RWPE2 (cell line): Measurements from ENCODE around the gene KCNT2.

Source experiments
- ATAC-seq: fragments of 200-7000 bp; cut with Tn5 transposase; 3 replicates; pipeline ENCODE4 v1.9.1; 2021; ENCODE audit warnings: low read depth
- DNase-seq: peaks from one replicate; pipeline ENCODE4 v3.0.0-alpha.2; 2020; ENCODE audit warnings: low spot score
- H3K27ac ChIP-seq: fragments of 450-650 bp; 2 replicates; pipeline ENCODE4 v1.5.1; 2017; ENCODE audit warnings: mild to moderate bottlenecking; ENCODE audit not compliant: poor library complexity, severe bottlenecking
- H3K27me3 ChIP-seq: fragments of 250-450 bp; sonication (Bioruptor Pico); 2 replicates; pipeline ENCODE4 v1.5.1; 2021; ENCODE audit warnings: mild to moderate bottlenecking, moderate library complexity; ENCODE audit not compliant: insufficient read depth, poor library complexity, severe bottlenecking
- H3K36me3 ChIP-seq: fragments of 250-450 bp; sonication (Bioruptor Pico); 2 replicates; pipeline ENCODE4 v1.5.1; 2020; ENCODE audit warnings: low read depth, mild to moderate bottlenecking, moderate library complexity
- H3K4me1 ChIP-seq: fragments of 250-450 bp; sonication (Bioruptor Pico); 2 replicates; pipeline ENCODE4 v1.5.1; 2021; ENCODE audit warnings: mild to moderate bottlenecking, moderate library complexity; ENCODE audit not compliant: insufficient read depth, poor library complexity, severe bottlenecking
- H3K4me3 ChIP-seq: fragments of 250-450 bp; sonication (Bioruptor Pico); 2 replicates; pipeline ENCODE4 v1.5.1; 2021; ENCODE audit warnings: mild to moderate bottlenecking, moderate library complexity; ENCODE audit not compliant: severe bottlenecking
- H3K9me3 ChIP-seq: fragments of 250-450 bp; sonication (Bioruptor Pico); 2 replicates; pipeline ENCODE4 v1.5.1; 2021; ENCODE audit warnings: mild to moderate bottlenecking, moderate library complexity; ENCODE audit not compliant: severe bottlenecking
- TF ChIP-seq, protein P1 (sequence below): fragments of 450-650 bp; IDR thresholded peaks from one replicate; pipeline ENCODE4 v1.5.1; 2017; ENCODE audit warnings: mild to moderate bottlenecking, moderate library complexity; ENCODE audit not compliant: poor library complexity, severe bottlenecking

Gene KCNT2

DNA sequence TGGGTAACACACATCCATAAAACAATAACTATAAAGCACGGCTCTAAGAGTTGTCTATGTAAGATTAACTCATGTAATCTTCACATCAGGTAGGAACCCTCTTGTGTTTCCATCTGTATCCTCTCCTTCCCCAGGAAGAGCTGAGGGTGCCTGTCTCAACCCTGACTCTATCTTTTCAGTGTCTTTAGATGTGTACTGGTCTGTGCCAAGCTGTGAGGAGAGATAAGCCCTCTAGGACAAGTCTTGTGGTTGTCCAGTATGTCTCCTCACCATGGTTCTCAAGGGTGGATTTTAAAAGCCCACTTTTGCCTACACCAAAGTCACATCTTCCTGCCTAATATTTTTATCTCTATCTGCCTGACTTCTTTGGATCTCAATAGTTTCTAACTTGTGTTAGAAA, 300.1 kb downstream of the KCNT2 start:
- H3K9me3 ChIP-seq, result no peaks in the 10 kb centered on the region
- TF ChIP-seq, protein P1, sequence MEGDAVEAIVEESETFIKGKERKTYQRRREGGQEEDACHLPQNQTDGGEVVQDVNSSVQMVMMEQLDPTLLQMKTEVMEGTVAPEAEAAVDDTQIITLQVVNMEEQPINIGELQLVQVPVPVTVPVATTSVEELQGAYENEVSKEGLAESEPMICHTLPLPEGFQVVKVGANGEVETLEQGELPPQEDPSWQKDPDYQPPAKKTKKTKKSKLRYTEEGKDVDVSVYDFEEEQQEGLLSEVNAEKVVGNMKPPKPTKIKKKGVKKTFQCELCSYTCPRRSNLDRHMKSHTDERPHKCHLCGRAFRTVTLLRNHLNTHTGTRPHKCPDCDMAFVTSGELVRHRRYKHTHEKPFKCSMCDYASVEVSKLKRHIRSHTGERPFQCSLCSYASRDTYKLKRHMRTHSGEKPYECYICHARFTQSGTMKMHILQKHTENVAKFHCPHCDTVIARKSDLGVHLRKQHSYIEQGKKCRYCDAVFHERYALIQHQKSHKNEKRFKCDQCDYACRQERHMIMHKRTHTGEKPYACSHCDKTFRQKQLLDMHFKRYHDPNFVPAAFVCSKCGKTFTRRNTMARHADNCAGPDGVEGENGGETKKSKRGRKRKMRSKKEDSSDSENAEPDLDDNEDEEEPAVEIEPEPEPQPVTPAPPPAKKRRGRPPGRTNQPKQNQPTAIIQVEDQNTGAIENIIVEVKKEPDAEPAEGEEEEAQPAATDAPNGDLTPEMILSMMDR, result no peak
- ATAC-seq, result no peak
- H3K4me3 ChIP-seq, result no peak overlapping the region
- DNase-seq, result no peak
- H3K27me3 ChIP-seq, result no peaks in the 10 kb centered on the region
- H3K27ac ChIP-seq, result no peak overlapping the region
- no peaks in the 10 kb centered on the region for H3K4me1 ChIP-seq
- H3K36me3 ChIP-seq, result no peaks in the 10 kb centered on the region

DNA sequence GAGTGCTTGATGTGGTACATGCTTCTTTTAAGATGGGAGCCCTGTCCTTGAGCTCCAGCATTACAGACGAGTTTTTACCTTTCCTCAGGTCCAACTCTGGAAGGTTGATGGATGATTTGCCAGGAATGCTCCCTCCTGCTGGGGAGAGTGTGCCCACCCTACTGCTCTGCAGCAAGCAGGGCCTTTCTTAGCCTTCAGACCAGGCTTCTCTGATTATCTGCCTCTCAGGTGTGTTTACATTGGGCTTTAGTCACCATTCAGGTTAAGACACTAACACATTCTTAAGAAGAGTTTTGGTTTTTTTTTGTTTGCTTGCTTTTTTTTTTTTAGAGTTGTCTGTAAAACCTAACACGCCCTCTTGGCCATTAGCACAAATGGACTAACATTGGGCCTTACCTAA, 301.8 kb downstream of the KCNT2 start:
- H3K4me1 ChIP-seq, result no peaks in the 10 kb centered on the region
- H3K27ac ChIP-seq, result no peak overlapping the region
- DNase-seq (no peak), ATAC-seq (peak; percentile 51; the same call in 1 of the 3 replicates)
- H3K27me3 ChIP-seq, result no peaks in the 10 kb centered on the region
- no peak overlapping the region for H3K4me3 ChIP-seq
- H3K9me3 ChIP-seq, result no peaks in the 10 kb centered on the region
- TF ChIP-seq, protein P1, result no peak
- no peaks in the 10 kb centered on the region for H3K36me3 ChIP-seq

DNA sequence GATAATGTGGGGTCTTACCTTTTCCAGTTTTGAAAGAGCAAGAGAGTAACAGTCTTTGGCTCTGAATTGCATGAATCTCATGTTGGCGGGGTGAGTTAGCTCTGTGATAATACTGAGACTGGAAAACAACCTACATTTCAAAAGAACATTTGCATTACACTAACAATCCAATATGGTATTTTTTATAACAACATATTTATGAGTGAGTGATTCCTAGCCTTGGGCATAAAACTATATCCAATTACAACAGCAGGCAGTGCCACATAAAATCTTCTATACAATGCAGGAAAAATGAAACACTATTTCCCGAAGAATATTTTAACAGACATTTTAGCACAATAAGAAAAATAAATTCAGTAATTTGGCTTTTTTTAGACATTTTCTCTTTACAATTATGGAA, 303.0 kb downstream of the KCNT2 start:
- no peak overlapping the region for H3K27ac ChIP-seq
- no peaks in the 10 kb centered on the region for H3K36me3 ChIP-seq
- TF ChIP-seq, protein P1, result no peak
- no peaks in the 10 kb centered on the region for H3K4me1 ChIP-seq
- H3K9me3 ChIP-seq, result no peaks in the 10 kb centered on the region
- no peak overlapping the region for H3K4me3 ChIP-seq
- DNase-seq (no peak), ATAC-seq (no peak)
- no peaks in the 10 kb centered on the region for H3K27me3 ChIP-seq

DNA sequence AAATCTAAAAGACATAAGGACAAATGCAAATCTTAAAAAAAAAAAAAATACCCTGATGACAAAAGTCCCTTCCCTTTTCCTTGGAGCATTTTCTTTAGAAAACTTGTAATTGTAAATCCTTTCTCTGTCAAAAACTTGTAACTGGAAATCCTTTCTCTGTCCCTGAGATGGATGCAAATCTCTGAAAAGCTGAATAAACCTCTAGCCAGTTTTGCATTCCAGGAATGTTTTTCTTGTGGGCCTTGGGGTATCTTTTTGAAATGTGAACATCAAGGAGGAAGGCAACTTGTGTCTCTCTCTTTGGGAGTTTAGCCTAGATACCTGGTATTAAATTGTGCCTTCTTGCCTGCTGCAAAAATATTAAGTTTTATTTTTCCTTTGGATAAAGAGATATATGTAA, 305.3 kb downstream of the KCNT2 start:
- no peak for ATAC-seq
- no peaks in the 10 kb centered on the region for H3K4me1 ChIP-seq

DNA sequence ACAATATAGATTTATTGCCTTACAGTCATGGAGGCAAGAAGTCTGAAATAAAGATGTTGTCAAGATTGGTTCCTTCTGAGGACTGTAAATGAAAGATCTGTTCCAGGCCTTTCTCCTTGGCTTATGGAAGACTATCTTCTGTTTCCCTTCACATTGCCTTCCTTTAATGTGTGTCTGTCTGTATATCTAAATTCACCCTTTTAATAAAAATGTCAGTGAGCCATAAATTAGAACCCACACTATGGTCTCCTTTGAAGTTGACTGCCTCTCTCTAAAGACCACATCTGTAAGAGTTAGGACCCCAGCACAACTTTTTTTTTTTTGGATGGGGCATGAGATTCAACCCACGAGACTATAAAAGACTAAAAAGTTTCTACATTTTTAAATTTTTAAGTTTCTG, 305.8 kb downstream of the KCNT2 start:
- DNase-seq, result no peak
- H3K27me3 ChIP-seq, result no peaks in the 10 kb centered on the region
- H3K36me3 ChIP-seq, result no peaks in the 10 kb centered on the region
- no peak overlapping the region for H3K4me3 ChIP-seq
- no peak for ATAC-seq
- H3K27ac ChIP-seq, result no peak overlapping the region
- no peaks in the 10 kb centered on the region for H3K9me3 ChIP-seq
- H3K4me1 ChIP-seq, result no peaks in the 10 kb centered on the region
- TF ChIP-seq, protein P1, result no peak

More for the DNA sequence above, 305.3 kb downstream of the KCNT2 start:
- no peak for DNase-seq
- Histone ChIP-seq H3K27ac (no peak overlapping the region), H3K9me3 (no peaks in the 10 kb centered on the region), H3K36me3 (no peaks in the 10 kb centered on the region), H3K27me3 (no peaks in the 10 kb centered on the region), H3K4me3 (no peak overlapping the region)
- TF ChIP-seq, protein P1, result no peak
